ENCODE measurements around the gene SRC.

DNA sequence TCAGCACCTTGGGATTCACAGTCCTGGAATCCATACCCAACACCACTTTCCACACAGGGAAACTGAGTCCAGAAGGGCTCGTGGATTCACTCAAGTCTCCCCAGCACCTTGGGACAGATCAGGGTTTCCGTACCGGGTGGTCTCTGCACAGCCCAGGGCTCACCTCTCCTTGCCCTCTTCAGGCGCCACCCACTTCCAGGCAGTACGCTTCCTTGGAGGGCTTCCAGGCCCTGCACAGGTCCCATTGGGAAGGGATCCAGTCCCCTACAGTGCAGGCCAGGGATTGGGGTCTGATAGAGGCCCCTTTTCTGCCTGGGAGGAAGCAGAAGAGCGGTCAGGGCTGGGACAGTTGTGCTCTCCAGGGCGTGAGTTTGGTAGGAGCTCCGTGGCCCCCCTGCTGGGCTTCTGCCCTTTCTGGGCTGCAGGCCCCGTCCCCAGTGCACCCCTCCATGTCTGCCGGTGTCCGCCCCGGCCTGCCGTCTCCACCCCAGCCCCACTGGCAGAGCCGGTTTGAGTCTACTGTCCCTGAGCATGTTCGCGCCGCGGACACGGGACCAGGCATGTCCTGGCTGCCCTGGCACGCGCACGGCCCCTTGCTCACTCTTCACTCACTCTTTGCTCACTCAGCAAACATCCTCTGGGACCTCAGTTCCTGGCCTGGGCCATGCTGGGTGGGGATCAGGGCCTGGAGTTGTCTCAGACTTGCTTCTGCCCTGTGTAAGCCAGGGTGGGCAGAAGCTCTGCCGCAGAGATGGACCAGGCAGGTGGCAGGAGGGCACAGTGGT lies 12.6 kb downstream of the SRC start:
- TF ChIP-seq, protein P1, sequence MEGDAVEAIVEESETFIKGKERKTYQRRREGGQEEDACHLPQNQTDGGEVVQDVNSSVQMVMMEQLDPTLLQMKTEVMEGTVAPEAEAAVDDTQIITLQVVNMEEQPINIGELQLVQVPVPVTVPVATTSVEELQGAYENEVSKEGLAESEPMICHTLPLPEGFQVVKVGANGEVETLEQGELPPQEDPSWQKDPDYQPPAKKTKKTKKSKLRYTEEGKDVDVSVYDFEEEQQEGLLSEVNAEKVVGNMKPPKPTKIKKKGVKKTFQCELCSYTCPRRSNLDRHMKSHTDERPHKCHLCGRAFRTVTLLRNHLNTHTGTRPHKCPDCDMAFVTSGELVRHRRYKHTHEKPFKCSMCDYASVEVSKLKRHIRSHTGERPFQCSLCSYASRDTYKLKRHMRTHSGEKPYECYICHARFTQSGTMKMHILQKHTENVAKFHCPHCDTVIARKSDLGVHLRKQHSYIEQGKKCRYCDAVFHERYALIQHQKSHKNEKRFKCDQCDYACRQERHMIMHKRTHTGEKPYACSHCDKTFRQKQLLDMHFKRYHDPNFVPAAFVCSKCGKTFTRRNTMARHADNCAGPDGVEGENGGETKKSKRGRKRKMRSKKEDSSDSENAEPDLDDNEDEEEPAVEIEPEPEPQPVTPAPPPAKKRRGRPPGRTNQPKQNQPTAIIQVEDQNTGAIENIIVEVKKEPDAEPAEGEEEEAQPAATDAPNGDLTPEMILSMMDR (IDR thresholded peaks at IDR 0.05), result no peak
- TF ChIP-seq EZH2phosphoT487 (IDR thresholded peaks at IDR 0.05), result no peak
